HG03460 (cell line): ENCODE results near the gene GPD2.
"Not testable (repeated sequence)": the region's sequence is repeated elsewhere in the genome, so short reads cannot be mapped to it uniquely, and the experiment has no call there.

Source experiments
- ATAC-seq: cut with Tn5 transposase; IDR thresholded peaks from one replicate; pipeline ENCODE4 v1.9.1; 2021; ENCODE audit not compliant: unreplicated experiment

Gene GPD2

DNA sequence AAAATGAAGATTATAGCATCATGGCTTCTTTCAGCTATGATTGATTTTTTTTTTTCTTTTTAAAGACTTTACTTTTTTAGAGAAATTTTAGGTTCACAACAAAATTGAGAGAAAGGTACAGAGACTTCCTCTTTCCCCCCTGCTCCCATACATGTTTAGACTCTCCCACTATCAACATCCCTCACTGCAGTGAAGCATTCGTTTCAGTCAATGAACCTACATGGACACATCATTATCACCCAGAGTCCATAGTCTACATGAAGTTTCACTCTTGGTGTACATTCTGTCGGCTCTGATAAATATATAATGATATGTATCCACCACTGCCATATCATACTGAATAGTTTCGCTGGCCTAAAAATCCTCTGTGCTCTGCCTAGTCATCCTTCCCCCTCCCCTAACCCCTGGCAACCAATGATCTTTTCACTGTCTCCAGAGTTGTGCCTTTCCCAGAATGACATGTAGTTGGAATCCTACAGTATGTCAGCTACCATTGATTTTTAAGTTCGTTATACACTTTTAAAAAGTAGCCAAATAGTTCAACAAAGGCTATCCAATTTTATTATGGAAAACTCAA lies 86.8 kb downstream of the GPD2 start:
- no peak for ATAC-seq

- peak; percentile 95 for ATAC-seq
Measured at GRCh38 chr2:156526950-156527636, 90.9 kb downstream of the GPD2 start.

DNA sequence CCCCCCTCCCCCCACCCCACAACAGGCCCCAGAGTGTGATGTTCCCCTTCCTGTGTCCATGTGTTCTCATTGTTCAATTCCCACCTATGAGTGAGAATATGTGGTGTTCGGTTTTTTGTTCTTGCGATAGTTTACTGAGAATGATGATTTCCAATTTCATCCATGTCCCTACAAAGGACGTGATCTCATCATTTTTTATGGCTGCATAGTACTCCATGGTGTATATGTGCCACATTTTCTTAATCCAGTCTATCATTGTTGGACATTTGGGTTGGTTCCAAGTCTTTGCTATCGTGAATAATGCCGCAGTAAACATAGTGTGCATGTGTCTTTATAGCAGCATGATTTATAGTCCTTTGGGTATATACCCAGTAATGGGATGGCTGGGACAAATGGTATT lies 92.4 kb downstream of the GPD2 start:
- not testable (repeated sequence) for ATAC-seq

GRCh38 chr2:156532989-156533388 lies 96.8 kb downstream of the GPD2 start:
- peak; percentile 61 for ATAC-seq

- no peak for ATAC-seq
Measured at GRCh38 chr2:156536534-156536933, 100.4 kb downstream of the GPD2 start.

GRCh38 chr2:156537141-156537540 lies 101.0 kb downstream of the GPD2 start:
- no peak for ATAC-seq

DNA sequence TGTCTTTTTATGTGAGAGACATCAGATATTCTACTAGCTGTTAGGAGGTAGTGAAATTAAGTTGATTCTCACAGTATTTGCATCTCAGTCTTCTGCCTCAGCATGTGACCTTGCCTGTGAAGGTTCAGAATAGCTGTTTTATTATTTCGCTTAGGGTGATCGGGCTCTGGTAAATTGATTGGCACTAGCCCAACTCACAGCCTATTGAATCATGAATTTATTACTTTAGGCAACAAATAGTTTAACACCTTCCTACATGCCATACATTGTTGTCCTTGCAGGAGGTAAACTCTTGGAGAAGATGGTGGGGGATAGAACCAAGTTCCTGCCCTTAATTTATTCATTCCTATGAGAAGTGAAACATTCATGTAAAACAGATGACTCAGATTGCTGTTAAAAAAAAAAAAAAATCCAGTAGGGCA lies 101.9 kb downstream of the GPD2 start:
- peak; percentile 62 for ATAC-seq

- no peak for ATAC-seq
Measured at GRCh38 chr2:156539086-156539860, 103.1 kb downstream of the GPD2 start.

GRCh38 chr2:156540706-156541105 lies 104.5 kb downstream of the GPD2 start:
- ATAC-seq: no peak

DNA sequence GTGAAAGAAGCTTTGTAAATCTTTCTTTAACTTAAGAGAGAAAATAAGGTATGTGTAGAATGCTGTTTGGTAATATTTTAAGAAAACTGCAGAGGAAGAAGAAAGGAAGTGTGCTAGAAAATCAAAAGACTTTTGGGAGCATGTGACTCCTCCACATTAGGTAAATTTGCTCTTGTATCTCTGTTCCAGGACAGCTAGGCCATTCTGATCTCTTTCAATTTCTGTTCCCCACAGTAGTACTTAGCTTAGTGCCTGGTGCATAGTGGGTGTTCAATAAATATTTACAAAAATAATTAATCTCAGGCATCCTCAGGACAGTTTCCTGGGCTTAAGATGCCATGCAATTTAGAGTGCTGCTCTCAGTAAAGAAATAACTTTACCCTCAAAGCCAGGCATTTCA lies 105.0 kb downstream of the GPD2 start:
- peak; percentile 37 for ATAC-seq

GRCh38 chr2:156541706-156542105 lies 105.5 kb downstream of the GPD2 start:
- ATAC-seq: no peak

DNA sequence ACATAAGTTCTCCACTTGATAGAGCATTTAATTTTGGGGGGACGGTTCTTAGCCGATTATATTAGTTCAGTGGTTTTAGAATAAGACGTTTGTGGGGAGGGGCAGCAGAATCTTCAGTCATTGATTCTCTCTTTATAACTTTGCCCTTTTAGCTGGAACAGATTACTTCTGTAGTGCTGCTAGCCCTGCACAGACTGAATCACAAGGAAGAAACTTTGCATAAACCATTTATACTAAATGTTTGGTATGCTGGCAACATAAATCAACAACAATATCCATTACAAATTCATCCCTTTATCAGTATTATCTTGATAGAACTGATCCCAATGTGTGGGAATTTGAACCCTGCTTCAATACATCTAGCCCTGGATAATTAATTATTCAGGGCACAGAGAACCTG lies 112.2 kb downstream of the GPD2 start:
- no peak for ATAC-seq

GRCh38 chr2:156553714-156554442 lies 117.7 kb downstream of the GPD2 start:
- no peak for ATAC-seq

DNA sequence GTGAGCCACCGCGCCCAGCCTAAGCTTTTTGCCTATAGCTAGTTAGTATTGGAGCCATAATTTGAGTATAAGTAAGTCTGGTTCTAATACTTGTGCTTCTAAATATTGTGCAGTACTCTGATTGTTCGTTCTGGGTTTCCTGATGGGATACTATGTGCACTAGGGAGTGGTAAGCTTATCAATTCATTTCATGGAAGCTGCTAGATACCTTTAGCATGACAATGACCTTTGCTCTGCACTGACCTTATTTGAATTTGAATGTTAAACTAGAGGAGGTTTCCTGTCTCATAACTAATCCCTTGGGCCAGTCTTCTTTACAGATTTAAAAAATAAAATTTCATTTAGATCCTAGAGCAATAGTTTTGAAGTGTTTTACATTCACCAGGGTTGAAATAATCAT lies 125.1 kb downstream of the GPD2 start:
- ATAC-seq: no peak

GRCh38 chr2:156562124-156562523 lies 125.9 kb downstream of the GPD2 start:
- no peak for ATAC-seq

DNA sequence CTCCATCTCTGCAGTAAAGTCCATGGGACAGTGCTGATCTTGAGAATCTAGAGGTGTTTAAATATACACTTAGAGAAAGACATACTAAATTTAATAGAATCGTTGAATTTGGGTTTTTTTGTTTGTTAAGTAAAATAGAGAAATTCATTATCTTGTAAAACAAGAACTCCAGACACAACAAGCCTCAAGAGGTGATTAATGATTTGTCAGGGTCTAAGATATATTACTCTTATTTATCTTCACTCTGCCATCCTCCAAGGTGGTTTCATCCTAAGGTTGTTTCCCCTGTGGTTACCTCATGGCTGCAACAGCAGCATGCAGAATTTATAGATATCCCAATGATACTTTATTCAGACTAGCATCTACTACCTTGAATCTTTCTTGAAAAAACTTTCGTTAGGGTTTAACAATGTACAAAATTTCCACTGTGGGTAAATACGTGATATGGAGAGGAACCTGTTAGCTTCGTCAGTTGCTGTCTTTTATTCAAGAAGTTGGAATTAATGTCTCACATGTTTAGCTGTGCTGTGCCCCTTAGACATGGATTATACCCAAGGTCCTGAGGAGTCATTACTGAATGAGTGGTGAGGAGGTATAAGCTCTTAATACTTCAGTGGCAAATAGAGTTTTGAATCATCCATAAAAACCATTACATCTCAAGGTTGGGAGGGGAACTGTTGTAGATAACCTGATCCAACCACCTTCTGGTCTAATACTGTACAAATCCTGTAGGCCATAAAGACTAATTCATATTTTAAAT lies 128.0 kb downstream of the GPD2 start:
- ATAC-seq: no peak

DNA sequence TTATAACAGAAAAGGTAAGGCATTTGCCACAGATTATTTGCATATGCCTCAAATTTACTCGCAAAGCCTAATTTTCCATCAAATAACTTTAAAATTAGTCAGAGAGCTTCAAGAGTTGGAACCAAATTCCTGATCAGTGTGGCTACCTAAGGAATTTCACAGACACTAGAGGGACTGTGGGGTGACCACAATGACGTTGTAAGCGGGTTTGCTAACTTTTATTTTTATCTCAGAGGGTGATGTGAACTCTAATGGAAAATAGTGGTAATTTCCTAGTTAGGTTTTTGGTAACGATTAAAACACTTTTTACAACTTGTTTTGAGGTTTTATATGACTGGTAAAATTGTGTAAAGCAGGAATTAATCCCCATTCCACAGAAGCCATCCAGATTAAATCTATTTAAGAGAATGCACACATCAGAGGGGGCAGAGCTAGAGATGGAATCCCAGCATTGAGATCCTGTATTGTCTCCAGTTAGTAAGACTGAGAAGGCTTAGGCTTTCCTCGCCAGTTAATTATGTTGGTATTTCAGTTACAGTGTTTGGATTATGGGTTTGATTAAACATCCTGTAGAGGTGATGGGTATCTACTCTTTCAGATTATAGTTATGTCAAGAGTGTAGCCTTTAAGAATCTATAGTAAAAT lies 129.0 kb downstream of the GPD2 start:
- no peak for ATAC-seq

DNA sequence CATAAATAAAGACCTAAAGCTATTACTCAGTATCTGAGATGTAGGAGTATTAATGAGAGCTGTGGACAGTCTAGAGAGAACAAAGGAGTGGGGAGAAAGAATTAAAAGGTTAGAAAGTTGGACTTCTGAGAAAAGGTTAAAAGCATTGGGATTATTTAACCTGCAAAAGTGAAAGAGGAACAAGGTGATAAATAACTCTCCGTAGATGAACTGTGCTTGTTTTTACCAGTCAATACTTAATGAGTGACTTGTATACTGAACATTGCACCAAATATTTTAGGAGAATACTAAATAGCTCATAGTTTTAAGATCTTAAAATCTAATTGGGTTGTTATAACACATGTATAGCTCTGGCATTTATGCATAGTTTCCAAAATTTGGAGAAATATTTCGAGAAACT lies 137.5 kb downstream of the GPD2 start:
- peak; percentile 66 for ATAC-seq

GRCh38 chr2:156574112-156574511 lies 137.9 kb downstream of the GPD2 start:
- ATAC-seq: peak; percentile 27

DNA sequence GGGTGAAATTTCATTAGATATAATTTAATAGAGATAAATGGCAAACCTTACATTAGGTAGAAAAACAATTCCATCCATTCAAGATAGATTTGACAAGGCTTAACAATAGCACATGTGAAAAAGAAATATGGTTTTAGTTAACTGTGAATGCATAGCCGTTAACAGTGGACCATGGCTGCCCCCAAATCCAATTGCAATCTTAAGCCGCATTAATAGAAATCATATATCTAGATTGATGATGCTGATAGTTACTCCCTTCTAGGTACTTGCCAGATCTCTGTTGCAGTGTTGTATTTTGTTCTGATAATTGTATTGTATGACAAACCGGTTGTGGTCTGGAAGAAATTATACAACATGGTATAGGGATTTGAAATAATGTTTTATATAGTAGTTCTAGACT lies 139.8 kb downstream of the GPD2 start:
- ATAC-seq: no peak
